ENCODE results near the gene GNG2.

Gene GNG2

GRCh38 chr14:51928568-51928967, 68.2 kb downstream of the GNG2 start:
- no peak for TF ChIP-seq SIN3A (IDR thresholded peaks at IDR 0.05; ENCODE audit: borderline replicate concordance, insufficient read depth, low read length)
- no peak for TF ChIP-seq TAF1 (IDR thresholded peaks at IDR 0.05; ENCODE audit: borderline replicate concordance, insufficient read depth, low read length)
- TF ChIP-seq POLR2AphosphoS5 (IDR thresholded peaks at IDR 0.05; ENCODE audit: low read depth, low read length): no peak
- no peak for TF ChIP-seq FOXP2 (optimal IDR thresholded peaks at IDR 0.05; ENCODE audit: borderline replicate concordance, extremely low read depth, extremely low read length, insufficient read depth)
- TF ChIP-seq, protein P1, sequence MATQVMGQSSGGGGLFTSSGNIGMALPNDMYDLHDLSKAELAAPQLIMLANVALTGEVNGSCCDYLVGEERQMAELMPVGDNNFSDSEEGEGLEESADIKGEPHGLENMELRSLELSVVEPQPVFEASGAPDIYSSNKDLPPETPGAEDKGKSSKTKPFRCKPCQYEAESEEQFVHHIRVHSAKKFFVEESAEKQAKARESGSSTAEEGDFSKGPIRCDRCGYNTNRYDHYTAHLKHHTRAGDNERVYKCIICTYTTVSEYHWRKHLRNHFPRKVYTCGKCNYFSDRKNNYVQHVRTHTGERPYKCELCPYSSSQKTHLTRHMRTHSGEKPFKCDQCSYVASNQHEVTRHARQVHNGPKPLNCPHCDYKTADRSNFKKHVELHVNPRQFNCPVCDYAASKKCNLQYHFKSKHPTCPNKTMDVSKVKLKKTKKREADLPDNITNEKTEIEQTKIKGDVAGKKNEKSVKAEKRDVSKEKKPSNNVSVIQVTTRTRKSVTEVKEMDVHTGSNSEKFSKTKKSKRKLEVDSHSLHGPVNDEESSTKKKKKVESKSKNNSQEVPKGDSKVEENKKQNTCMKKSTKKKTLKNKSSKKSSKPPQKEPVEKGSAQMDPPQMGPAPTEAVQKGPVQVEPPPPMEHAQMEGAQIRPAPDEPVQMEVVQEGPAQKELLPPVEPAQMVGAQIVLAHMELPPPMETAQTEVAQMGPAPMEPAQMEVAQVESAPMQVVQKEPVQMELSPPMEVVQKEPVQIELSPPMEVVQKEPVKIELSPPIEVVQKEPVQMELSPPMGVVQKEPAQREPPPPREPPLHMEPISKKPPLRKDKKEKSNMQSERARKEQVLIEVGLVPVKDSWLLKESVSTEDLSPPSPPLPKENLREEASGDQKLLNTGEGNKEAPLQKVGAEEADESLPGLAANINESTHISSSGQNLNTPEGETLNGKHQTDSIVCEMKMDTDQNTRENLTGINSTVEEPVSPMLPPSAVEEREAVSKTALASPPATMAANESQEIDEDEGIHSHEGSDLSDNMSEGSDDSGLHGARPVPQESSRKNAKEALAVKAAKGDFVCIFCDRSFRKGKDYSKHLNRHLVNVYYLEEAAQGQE (IDR thresholded peaks at IDR 0.05; ENCODE audit: insufficient read depth in 1 of 2, low read depth in 2 of 2, low read length in 2 of 2): no peak

DNA sequence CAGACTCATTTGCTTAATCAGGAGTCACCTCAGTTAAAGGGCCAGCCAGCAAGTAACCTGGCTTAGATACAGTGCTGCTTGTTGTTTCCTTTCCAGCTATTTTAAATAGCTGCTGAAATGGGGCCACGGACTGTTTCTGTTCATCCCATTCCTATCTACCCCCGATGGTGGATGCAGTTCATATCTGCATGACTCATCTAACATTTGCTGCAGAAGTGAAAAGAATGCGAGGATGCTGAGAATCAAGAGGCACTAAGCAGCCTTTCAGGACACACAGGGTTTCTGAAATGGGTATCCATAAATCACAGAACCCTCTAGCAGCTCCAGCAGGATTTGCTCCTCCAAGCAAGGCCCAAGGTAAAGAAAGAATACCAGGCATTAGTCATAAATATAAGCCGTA, 68.8 kb downstream of the GNG2 start:
- TF ChIP-seq SIN3A (IDR thresholded peaks at IDR 0.05; ENCODE audit: borderline replicate concordance, insufficient read depth, low read length) (no peak), TAF1 (IDR thresholded peaks at IDR 0.05; ENCODE audit: borderline replicate concordance, insufficient read depth, low read length) (no peak)

DNA sequence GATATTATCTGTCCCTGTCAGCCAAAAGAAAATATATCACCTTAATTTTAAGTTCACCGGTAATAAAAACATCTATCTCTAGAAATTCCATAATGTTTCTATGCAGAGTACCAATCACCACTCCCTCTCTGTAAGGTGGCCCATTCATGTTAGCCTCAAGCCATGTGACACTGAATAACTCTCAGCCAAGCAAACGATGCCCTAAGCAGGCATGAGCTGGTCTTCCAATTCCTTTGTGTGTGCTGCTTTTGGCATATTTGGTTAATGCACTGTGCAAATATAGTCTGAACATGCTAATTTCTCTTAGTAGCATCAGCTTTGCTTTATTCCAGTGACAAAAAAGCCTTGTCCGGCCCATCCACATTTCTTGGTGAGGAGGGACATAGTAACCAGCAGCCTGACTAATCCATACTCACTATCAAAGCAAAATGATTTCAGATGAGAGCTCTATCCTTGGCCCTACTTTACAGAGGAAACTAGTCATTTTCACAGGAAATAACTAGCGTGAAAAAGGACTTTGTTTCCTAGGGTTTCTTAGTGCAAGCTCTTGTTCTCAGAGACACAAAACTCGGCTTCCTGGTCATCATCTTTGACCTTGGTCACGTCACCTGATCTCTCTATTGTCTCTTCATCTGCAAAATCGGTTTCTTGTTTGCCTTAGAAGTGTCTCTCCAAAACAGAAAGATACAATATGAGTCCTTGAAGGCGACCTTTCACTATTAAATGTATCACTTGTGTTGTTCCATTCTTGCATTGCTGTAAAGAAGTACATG, 69.7 kb downstream of the GNG2 start:
- TF ChIP-seq FOXP2 (optimal IDR thresholded peaks at IDR 0.05; ENCODE audit: borderline replicate concordance, extremely low read depth, extremely low read length, insufficient read depth) (no peak), POLR2AphosphoS5 (IDR thresholded peaks at IDR 0.05; ENCODE audit: low read depth, low read length) (no peak), TAF1 (IDR thresholded peaks at IDR 0.05; ENCODE audit: borderline replicate concordance, insufficient read depth, low read length) (no peak), SIN3A (IDR thresholded peaks at IDR 0.05; ENCODE audit: borderline replicate concordance, insufficient read depth, low read length) (no peak)
- TF ChIP-seq, protein P1 (IDR thresholded peaks at IDR 0.05; ENCODE audit: insufficient read depth in 1 of 2, low read depth in 2 of 2, low read length in 2 of 2): no peak

GRCh38 chr14:51931308-51931707, 70.9 kb downstream of the GNG2 start:
- TF ChIP-seq SIN3A (IDR thresholded peaks at IDR 0.05; ENCODE audit: borderline replicate concordance, insufficient read depth, low read length): no peak
- TF ChIP-seq, protein P1 (IDR thresholded peaks at IDR 0.05; ENCODE audit: insufficient read depth in 1 of 2, low read depth in 2 of 2, low read length in 2 of 2): no peak
- TF ChIP-seq FOXP2 (optimal IDR thresholded peaks at IDR 0.05; ENCODE audit: borderline replicate concordance, extremely low read depth, extremely low read length, insufficient read depth): no peak
- no peak for TF ChIP-seq POLR2AphosphoS5 (IDR thresholded peaks at IDR 0.05; ENCODE audit: low read depth, low read length)
- no peak for TF ChIP-seq TAF1 (IDR thresholded peaks at IDR 0.05; ENCODE audit: borderline replicate concordance, insufficient read depth, low read length)

DNA sequence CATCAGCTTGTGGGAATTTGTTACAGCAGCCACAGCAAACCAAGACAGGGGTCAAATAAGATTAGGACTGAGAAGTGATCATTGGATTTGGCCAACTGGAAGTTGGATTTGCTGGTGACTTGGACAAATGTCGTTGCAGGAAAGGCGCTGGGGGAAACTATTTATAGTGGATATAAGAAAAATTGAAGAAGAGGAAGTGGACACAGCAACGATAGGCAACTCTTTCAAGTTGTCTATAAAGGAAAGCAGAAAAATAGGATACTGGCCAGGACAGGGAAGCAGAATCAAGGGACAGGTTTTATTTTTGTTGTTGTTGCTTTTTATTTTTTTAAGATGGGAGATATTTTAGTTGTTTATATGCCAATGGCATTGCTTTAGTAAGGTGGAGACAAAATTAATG, 72.8 kb downstream of the GNG2 start:
- TF ChIP-seq SIN3A (IDR thresholded peaks at IDR 0.05; ENCODE audit: borderline replicate concordance, insufficient read depth, low read length) (no peak), FOXP2 (optimal IDR thresholded peaks at IDR 0.05; ENCODE audit: borderline replicate concordance, extremely low read depth, extremely low read length, insufficient read depth) (no peak), TAF1 (IDR thresholded peaks at IDR 0.05; ENCODE audit: borderline replicate concordance, insufficient read depth, low read length) (no peak), POLR2AphosphoS5 (IDR thresholded peaks at IDR 0.05; ENCODE audit: low read depth, low read length) (no peak)

- TF ChIP-seq SIN3A (IDR thresholded peaks at IDR 0.05; ENCODE audit: borderline replicate concordance, insufficient read depth, low read length): no peak
These were observed 77.7 kb downstream of the GNG2 start for GRCh38 chr14:51938137-51938536.
